Activated naive CD4-positive, alpha-beta T cell treated with anti-CD3 and anti-CD28 coated beads, Interleukin-2, amount 50 U/mL, for 24 hours (primary cell): ENCODE data around the gene OR6K2.
A peak's percentile ranks its signal among the peaks of the same experiment; 100 is the strongest.

Experiments used
- H3K27ac Mint-ChIP-seq: one replicate; pipeline ENCODE4 v1.8.0; 2021; ENCODE audit warnings: mild to moderate bottlenecking, mixed read lengths
- H3K27me3 Mint-ChIP-seq: one replicate; pipeline ENCODE4 v1.8.0; 2021; ENCODE audit warnings: mixed read lengths
- H3K36me3 Mint-ChIP-seq: one replicate; pipeline ENCODE4 v1.8.0; 2021; ENCODE audit warnings: mixed read lengths
- H3K4me1 Mint-ChIP-seq: one replicate; pipeline ENCODE4 v1.8.0; 2021; ENCODE audit warnings: mixed read lengths
- H3K4me3 Mint-ChIP-seq: one replicate; pipeline ENCODE4 v1.8.0; 2021; ENCODE audit warnings: mild to moderate bottlenecking, mixed read lengths
- H3K9me3 Mint-ChIP-seq: one replicate; pipeline ENCODE4 v1.8.0; 2021; ENCODE audit warnings: mixed read lengths

The OR6K2 gene

DNA sequence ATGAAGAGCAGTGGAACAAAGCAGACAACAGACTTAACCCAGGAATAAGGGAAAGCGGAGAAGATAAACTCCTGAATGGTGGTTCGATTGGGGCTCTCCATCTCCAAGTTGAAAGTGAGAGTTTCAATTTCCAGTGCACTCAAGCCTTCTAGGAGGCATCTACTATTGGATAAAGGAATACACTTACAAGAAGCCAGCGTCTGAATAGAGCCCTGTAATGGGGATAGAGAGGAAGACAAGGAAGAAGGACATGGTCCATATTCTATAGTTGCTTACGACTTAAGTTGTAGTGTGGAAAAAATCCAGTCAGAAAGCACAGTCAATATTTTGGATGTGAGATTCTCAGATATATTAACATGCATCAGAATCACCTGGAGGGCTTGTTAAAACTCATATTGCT, at the start of gene OR6K2:
OR6K2 (minus strand) TSS at position 101 of the 400 bp plus-strand sequence; CDS start at position 101, 0 bp downstream.
- Mint-ChIP-seq H3K27ac (no peak within 1 kb of the TSS), H3K4me3 (no peak within 1 kb of the TSS), H3K27me3 (peaks cover 11% of the 10 kb centered on the region), H3K9me3 (no peaks in the 10 kb centered on the region), H3K36me3 (no peaks in the 10 kb centered on the region), H3K4me1 (no peaks in the 10 kb centered on the region)

GRCh38 chr1:158735848-158736247, 35.4 kb upstream of the OR6K2 start:
- Mint-ChIP-seq H3K27me3 (peaks cover 10% of the 10 kb centered on the region), H3K4me3 (no peak overlapping the region), H3K9me3 (no peaks in the 10 kb centered on the region), H3K36me3 (no peaks in the 10 kb centered on the region), H3K4me1 (no peaks in the 10 kb centered on the region), H3K27ac (no peak overlapping the region)

GRCh38 chr1:158732524-158732923, 32.1 kb upstream of the OR6K2 start:
- Mint-ChIP-seq H3K4me3 (no peak overlapping the region), H3K36me3 (no peaks in the 10 kb centered on the region), H3K27me3 (no peaks in the 10 kb centered on the region), H3K27ac (no peak overlapping the region), H3K9me3 (no peaks in the 10 kb centered on the region), H3K4me1 (no peaks in the 10 kb centered on the region)

DNA sequence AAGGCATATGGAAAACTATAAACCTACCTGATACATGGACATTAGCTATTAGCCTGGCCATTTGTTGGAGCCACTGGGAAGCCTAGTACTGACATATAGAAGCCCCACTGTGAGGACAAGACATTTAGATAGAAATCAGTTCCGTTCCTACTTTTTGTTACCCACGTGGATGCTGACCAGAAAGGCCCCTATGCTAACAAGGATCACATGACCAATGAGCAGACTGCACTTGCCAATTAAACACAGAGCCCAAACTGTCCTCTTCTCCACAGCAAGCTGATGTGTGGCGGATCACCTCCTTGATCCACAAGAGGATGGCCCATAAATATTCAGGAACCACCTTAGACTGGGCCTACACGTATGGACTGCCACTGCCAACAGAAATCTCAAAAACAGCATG, 31.3 kb upstream of the OR6K2 start:
- H3K4me3 Mint-ChIP-seq, result no peak overlapping the region
- H3K9me3 Mint-ChIP-seq, result no peaks in the 10 kb centered on the region
- peaks cover 2% of the 10 kb centered on the region for H3K27me3 Mint-ChIP-seq
- H3K4me1 Mint-ChIP-seq, result no peaks in the 10 kb centered on the region
- H3K36me3 Mint-ChIP-seq, result no peaks in the 10 kb centered on the region
- no peak overlapping the region for H3K27ac Mint-ChIP-seq

DNA sequence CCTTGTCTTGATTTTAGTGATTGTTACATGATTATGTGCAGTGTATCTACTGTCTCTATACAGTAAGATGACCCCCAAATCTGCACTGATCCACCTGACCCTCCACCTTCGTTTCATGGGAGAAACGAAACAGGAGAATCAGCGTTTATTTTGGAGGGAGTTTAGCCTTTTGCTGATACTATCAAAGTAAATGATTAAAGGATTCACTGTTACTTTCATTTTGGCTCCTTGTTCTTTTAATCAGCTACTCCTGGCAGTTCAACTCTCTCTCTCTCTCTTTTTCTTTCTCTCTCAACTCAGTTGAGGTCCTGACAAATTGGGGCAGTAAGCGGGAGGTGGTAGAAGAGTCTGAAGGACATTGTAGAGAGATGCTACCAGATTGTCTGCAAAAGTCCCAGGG, 30.0 kb upstream of the OR6K2 start:
- H3K27ac Mint-ChIP-seq, result no peak overlapping the region
- H3K9me3 Mint-ChIP-seq, result no peaks in the 10 kb centered on the region
- H3K4me1 Mint-ChIP-seq, result no peaks in the 10 kb centered on the region
- no peaks in the 10 kb centered on the region for H3K36me3 Mint-ChIP-seq
- H3K27me3 Mint-ChIP-seq, result peaks cover 4% of the 10 kb centered on the region
- no peak overlapping the region for H3K4me3 Mint-ChIP-seq

DNA sequence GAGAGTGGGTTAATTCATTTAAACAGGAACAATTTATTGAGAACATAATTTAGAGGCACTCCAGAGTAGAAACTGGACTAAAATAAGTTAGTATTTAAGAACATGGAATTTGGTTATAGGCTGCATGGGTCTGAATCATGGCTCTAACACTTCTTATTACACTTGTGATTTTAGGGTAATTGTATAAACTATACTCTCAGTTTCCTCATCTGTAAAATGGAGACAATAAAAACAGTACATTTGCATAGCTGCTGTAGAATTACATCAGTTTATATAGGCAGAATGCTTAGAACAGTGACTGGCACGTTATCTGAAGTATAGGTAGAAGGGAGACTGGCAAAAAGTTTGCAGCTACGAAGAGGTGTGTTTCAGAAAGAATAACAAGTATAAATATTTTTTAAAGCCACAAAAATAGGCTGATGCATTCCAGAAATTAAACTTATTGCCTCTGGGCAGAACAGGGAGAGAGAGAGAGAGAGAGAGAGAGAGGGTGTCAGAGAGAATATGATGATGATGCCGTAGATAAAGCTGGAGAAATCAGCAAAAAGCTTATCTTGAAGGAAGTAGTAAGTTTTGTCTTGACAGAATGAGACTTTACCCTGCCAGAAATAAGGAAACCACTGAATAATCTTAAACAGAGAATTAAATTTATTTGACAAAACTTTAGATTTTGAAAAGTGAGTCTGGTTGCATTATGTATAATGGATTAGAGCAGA, 28.2 kb upstream of the OR6K2 start:
- H3K27ac Mint-ChIP-seq, result no peak overlapping the region
- H3K4me3 Mint-ChIP-seq, result no peak overlapping the region
- no peaks in the 10 kb centered on the region for H3K9me3 Mint-ChIP-seq
- H3K36me3 Mint-ChIP-seq, result no peaks in the 10 kb centered on the region
- peaks cover 11% of the 10 kb centered on the region for H3K27me3 Mint-ChIP-seq
- H3K4me1 Mint-ChIP-seq, result no peaks in the 10 kb centered on the region

- no peaks in the 10 kb centered on the region for H3K9me3 Mint-ChIP-seq
- H3K27me3 Mint-ChIP-seq, result peaks cover 17% of the 10 kb centered on the region
- H3K27ac Mint-ChIP-seq, result no peak overlapping the region
- no peak overlapping the region for H3K4me3 Mint-ChIP-seq
- no peaks in the 10 kb centered on the region for H3K4me1 Mint-ChIP-seq
- no peaks in the 10 kb centered on the region for H3K36me3 Mint-ChIP-seq
Observed at GRCh38 chr1:158724442-158724841, 24.0 kb upstream of the OR6K2 start.

DNA sequence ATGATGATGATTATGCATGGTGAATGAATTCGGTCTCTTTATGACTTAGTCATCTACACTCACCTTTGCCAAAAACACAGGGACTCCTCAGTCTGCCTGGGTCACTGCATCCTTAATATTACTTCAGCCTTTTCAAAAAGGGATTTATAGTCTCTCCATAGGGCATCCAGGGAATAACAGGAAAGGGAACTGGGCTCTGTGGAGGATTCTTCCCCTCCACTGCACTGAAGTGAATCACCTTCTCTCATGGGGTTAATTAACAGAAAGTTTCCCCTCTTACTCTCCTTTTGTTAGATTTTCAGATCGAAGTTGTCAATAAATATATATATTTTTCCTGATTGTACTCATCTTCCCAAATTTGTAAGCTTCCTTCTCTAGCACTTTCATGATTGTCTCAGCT, 20.2 kb upstream of the OR6K2 start, which contains the start of gene OR6K3:
OR6K3 (minus strand) TSS at position 101 of the 400 bp plus-strand sequence. CDS start 2,605 bp downstream, outside the sequence.
- no peaks in the 10 kb centered on the region for H3K9me3 Mint-ChIP-seq
- H3K27ac Mint-ChIP-seq, result no peak within 1 kb of the TSS

GRCh38 chr1:158719664-158720063, 19.2 kb upstream of the OR6K2 start:
- no peak overlapping the region for H3K27ac Mint-ChIP-seq
- no peak overlapping the region for H3K4me3 Mint-ChIP-seq
- H3K4me1 Mint-ChIP-seq, result peaks cover 6% of the 10 kb centered on the region
- no peaks in the 10 kb centered on the region for H3K9me3 Mint-ChIP-seq
- H3K36me3 Mint-ChIP-seq, result no peaks in the 10 kb centered on the region
- H3K27me3 Mint-ChIP-seq, result peaks cover 24% of the 10 kb centered on the region

More for the DNA sequence above, 20.2 kb upstream of the OR6K2 start, which contains the start of gene OR6K3:
- H3K36me3 Mint-ChIP-seq, result no peaks in the 10 kb centered on the region
- H3K4me3 Mint-ChIP-seq, result no peak within 1 kb of the TSS
- H3K4me1 Mint-ChIP-seq, result peaks cover 6% of the 10 kb centered on the region
- H3K27me3 Mint-ChIP-seq, result peaks cover 21% of the 10 kb centered on the region

- no peak overlapping the region for H3K27ac Mint-ChIP-seq
- H3K4me1 Mint-ChIP-seq, result peaks cover 6% of the 10 kb centered on the region
- no peaks in the 10 kb centered on the region for H3K9me3 Mint-ChIP-seq
- H3K36me3 Mint-ChIP-seq, result no peaks in the 10 kb centered on the region
- H3K4me3 Mint-ChIP-seq, result no peak overlapping the region
- peaks cover 20% of the 10 kb centered on the region for H3K27me3 Mint-ChIP-seq
Observed at GRCh38 chr1:158717344-158717743, 16.9 kb upstream of the OR6K2 start.

DNA sequence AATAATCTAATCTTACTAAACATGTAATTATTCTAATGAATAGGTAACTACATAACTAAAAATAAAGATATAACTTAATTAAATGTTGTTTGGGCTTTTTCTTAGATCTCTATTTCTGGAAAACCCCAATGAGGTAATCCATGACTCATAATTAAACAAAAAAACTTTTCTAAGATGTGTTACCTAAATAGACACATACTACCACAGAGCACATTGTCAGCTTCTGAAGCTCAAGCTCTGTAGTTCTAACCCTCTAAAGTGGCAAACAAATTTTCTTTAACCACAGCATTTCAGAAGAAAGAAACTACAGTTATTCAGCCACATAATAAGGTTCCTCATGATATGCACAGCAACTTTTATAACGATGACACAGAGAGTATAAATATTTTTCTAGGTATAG, 15.9 kb upstream of the OR6K2 start:
- H3K27me3 Mint-ChIP-seq, result peaks cover 24% of the 10 kb centered on the region
- peak overlapping the region; percentile 85 for H3K27ac Mint-ChIP-seq
- H3K36me3 Mint-ChIP-seq, result no peaks in the 10 kb centered on the region
- no peak overlapping the region for H3K4me3 Mint-ChIP-seq
- peaks cover 6% of the 10 kb centered on the region for H3K4me1 Mint-ChIP-seq
- H3K9me3 Mint-ChIP-seq, result no peaks in the 10 kb centered on the region

- H3K9me3 Mint-ChIP-seq, result no peaks in the 10 kb centered on the region
- H3K27ac Mint-ChIP-seq, result peak overlapping the region; percentile 27
- H3K36me3 Mint-ChIP-seq, result no peaks in the 10 kb centered on the region
- H3K4me1 Mint-ChIP-seq, result peaks cover 6% of the 10 kb centered on the region
- H3K27me3 Mint-ChIP-seq, result peaks cover 25% of the 10 kb centered on the region
- no peak overlapping the region for H3K4me3 Mint-ChIP-seq
Observed at GRCh38 chr1:158714754-158715153, 14.3 kb upstream of the OR6K2 start.

DNA sequence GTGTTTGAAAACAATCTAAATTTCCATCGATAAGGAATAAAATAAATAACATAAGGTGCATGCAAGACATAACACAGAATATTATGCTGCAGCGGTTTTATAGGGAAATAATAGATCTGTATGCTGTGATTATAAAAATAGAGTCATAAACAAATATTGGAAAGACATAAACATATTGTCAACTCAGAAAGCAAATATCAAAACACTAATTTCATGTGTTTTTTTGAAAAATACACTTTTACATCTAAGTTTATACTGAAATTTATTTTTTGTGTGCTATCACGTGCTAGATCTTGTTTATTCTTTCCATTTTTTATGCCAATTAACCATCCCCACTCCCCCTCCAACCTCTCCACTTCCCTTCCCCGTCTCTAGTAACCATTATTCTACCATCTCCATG, 10.6 kb upstream of the OR6K2 start:
- Mint-ChIP-seq H3K9me3 (no peaks in the 10 kb centered on the region), H3K27me3 (peaks cover 20% of the 10 kb centered on the region), H3K4me1 (no peaks in the 10 kb centered on the region), H3K4me3 (no peak overlapping the region), H3K36me3 (no peaks in the 10 kb centered on the region), H3K27ac (no peak overlapping the region)

DNA sequence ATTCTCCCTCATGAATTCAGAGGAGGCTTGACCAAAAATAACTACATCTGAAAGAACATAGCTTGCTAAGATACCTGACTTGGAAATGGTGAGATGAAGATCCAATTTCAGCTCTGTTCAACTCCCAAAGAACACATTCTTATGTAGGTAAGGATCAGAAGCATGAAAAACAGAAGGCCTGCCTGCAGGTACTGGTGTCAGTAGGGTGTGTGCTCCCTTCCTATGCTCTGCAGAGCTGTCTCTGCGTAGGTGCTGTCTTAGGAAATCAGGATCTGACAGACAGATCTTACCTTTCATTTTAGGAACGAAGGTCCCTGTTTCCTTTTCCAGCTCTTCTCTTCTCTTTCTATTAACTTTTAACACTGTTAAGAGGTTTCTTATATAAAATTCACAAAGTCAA, 5.6 kb upstream of the OR6K2 start:
- no peak overlapping the region for H3K4me3 Mint-ChIP-seq
- no peaks in the 10 kb centered on the region for H3K9me3 Mint-ChIP-seq
- H3K4me1 Mint-ChIP-seq, result no peaks in the 10 kb centered on the region
- peaks cover 3% of the 10 kb centered on the region for H3K27me3 Mint-ChIP-seq
- H3K27ac Mint-ChIP-seq, result no peak overlapping the region
- H3K36me3 Mint-ChIP-seq, result no peaks in the 10 kb centered on the region

DNA sequence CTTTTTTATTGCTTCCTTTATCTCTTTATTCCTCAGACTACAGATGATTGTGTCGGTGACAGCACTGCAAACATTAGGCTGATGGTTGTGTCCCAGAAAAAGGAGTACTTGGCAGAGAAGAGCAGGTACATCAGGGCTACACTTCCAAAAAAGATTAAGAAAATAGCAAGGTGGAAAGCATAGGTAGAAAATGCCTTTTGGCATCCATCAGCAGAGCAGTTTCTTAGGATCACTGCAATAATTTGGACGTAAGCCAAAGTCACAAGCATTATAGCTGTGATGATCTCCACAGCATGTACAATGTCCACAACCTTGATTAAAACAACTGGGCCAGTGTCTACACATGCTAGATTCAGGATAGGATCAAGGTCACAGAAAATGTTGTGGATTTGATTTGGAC, 5.9 kb downstream of the OR6K2 start:
- Mint-ChIP-seq H3K4me1 (no peaks in the 10 kb centered on the region), H3K27me3 (peaks cover 10% of the 10 kb centered on the region), H3K4me3 (no peak overlapping the region), H3K27ac (no peak overlapping the region), H3K36me3 (no peaks in the 10 kb centered on the region), H3K9me3 (no peaks in the 10 kb centered on the region)

GRCh38 chr1:158692356-158692755, 8.1 kb downstream of the OR6K2 start:
- peaks cover 8% of the 10 kb centered on the region for H3K27me3 Mint-ChIP-seq
- no peak overlapping the region for H3K27ac Mint-ChIP-seq
- no peaks in the 10 kb centered on the region for H3K9me3 Mint-ChIP-seq
- H3K36me3 Mint-ChIP-seq, result no peaks in the 10 kb centered on the region
- no peak overlapping the region for H3K4me3 Mint-ChIP-seq
- H3K4me1 Mint-ChIP-seq, result no peaks in the 10 kb centered on the region

- H3K27me3 Mint-ChIP-seq, result peaks cover 11% of the 10 kb centered on the region
- no peak overlapping the region for H3K27ac Mint-ChIP-seq
- no peak overlapping the region for H3K4me3 Mint-ChIP-seq
- no peaks in the 10 kb centered on the region for H3K36me3 Mint-ChIP-seq
- H3K9me3 Mint-ChIP-seq, result no peaks in the 10 kb centered on the region
- no peaks in the 10 kb centered on the region for H3K4me1 Mint-ChIP-seq
Observed at GRCh38 chr1:158691907-158692306, 8.5 kb downstream of the OR6K2 start.
